GM06990 (cell line): ENCODE measurements around the gene ITGAE.

Experiments
- DNase-seq: peaks from one replicate; pipeline ENCODE4 v3.0.0-alpha.2; 2011; ENCODE audit not compliant: insufficient read length; ENCODE audit errors: extremely low read depth
- H3K27me3 ChIP-seq: replicated peaks from 2 replicates; pipeline ENCODE4 v1.6.0; 2011; ENCODE audit warnings: low read length; ENCODE audit not compliant: control insufficient read depth, insufficient read depth
- H3K36me3 ChIP-seq: 2 replicates; pipeline ENCODE4 v1.5.1; 2011; ENCODE audit warnings: low read length; ENCODE audit not compliant: control insufficient read depth, insufficient read depth
- H3K4me3 ChIP-seq: replicated peaks from 2 replicates; pipeline ENCODE4 v1.5.1; 2011; ENCODE audit warnings: low read depth, mild to moderate bottlenecking, control low read depth, low read length
- TF ChIP-seq, protein P1 (sequence below): IDR thresholded peaks from 2 replicates; pipeline ENCODE4 v1.5.1; 2011; ENCODE audit warnings: low read length, control low read depth, mild to moderate bottlenecking, inconsistent platforms; ENCODE audit not compliant: insufficient read depth, poor library complexity, severe bottlenecking

Gene ITGAE

DNA sequence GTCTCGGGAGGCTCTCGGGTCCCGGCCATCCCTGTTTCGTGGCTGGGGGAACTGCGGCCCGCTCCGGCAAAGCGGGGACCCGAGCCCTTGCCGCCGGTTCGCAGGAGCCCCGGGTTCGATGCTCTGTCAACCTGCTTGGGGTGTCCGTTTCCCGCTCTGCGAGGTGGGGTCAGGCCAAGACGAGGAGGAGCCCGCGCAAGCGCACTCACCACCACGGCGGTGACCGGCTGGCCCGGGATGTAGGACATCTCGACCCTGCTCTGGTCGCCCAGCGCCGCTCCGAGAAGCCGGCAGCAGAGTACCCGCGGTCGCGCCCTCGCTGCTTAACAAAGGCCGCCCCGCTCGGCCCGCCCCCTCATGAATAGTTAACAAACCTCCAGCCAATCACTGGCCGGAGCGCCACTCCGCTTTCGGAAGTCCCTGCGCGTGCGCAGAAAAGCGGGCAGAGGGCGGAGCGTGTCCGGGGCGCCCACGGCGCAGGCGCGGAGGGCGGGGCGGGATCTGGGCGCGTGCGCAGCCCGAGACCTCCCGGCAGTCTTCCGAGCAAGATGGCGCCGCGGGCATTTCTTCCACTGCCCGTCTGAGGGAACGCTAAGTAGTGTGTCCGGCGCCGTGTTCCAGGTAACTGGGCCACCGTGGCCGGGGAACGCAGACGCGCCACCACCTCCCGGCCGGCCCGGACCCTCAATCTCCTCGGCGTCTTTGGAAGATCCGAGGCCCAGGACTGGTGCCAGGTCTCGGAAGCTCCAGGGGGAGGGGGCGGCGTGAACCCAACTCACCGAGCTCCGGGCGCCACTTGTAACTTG lies 132.5 kb downstream of the ITGAE start, which contains the start of the genes EMC6 and TAX1BP3:
TSS of gene EMC6 (plus strand) at position 534 of the 806 bp plus-strand sequence. CDS start 335 bp downstream, outside the sequence.
TSS of gene TAX1BP3 (minus strand) at position 300 of the 806 bp plus-strand sequence. CDS start at position 248, 52 bp downstream.
- TF ChIP-seq, protein P1, sequence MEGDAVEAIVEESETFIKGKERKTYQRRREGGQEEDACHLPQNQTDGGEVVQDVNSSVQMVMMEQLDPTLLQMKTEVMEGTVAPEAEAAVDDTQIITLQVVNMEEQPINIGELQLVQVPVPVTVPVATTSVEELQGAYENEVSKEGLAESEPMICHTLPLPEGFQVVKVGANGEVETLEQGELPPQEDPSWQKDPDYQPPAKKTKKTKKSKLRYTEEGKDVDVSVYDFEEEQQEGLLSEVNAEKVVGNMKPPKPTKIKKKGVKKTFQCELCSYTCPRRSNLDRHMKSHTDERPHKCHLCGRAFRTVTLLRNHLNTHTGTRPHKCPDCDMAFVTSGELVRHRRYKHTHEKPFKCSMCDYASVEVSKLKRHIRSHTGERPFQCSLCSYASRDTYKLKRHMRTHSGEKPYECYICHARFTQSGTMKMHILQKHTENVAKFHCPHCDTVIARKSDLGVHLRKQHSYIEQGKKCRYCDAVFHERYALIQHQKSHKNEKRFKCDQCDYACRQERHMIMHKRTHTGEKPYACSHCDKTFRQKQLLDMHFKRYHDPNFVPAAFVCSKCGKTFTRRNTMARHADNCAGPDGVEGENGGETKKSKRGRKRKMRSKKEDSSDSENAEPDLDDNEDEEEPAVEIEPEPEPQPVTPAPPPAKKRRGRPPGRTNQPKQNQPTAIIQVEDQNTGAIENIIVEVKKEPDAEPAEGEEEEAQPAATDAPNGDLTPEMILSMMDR: no peak
- peak; percentile 98 for DNase-seq
- Histone ChIP-seq H3K4me3 (peak within 1 kb of the TSS; percentile 93), H3K27me3 (no peaks in the 10 kb centered on the region), H3K36me3 (peaks cover 4% of the 10 kb centered on the region)

GRCh38 chr17:3667366-3668278 lies 133.4 kb downstream of the ITGAE start:
- TF ChIP-seq, protein P1: peak; percentile 6
- H3K27me3 ChIP-seq: no peaks in the 10 kb centered on the region
- DNase-seq: no peak
- H3K36me3 ChIP-seq: peaks cover 5% of the 10 kb centered on the region
- peak overlapping the region; percentile 93 for H3K4me3 ChIP-seq

DNA sequence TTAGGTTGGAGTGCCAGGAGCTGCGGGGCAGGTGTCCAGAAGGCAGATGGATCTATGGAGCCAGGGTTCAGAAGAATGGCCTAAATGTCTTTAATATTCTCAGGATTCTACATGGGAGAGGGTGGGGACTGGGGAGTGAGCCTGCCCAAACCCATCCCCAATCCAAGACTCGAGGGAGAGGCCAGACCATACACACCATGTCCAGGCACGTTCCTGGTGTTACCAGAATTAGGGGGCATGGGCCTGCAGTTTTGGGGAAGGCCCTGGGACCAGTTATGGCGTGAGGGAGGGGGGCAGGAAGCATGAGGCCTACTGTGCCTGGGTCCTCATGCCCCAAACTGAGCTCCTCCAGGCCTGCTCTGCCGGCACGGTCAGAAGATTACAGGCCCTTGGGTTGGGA lies 134.5 kb downstream of the ITGAE start:
- no peak for DNase-seq
- H3K27me3 ChIP-seq: no peaks in the 10 kb centered on the region
- peaks cover 5% of the 10 kb centered on the region for H3K36me3 ChIP-seq
- TF ChIP-seq, protein P1: no peak
- H3K4me3 ChIP-seq: no peak overlapping the region

DNA sequence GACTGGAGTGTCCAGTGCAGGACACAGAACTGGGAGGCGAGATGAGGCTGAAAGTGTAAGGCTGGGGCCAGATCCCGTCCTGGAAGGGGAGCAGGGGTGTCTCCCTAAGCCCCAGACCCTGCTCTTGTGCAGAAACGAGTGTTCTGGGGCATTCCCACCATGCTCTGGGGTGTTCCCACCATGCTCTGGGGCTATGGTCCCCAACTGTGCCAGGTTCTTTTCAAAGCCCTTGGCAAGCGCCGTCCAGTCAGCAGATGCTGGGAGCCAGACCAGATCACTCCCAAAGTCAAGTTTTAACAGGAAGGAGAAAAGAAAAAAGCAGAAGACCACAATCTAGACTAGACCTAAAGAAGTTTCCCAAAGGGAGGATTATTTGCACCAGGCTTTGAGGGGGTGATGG lies 135.2 kb downstream of the ITGAE start:
- peaks cover 6% of the 10 kb centered on the region for H3K36me3 ChIP-seq

More for the DNA sequence above, 135.2 kb downstream of the ITGAE start:
- Histone ChIP-seq H3K4me3 (no peak overlapping the region), H3K27me3 (no peaks in the 10 kb centered on the region)
- DNase-seq: no peak
- TF ChIP-seq, protein P1: no peak
